Activated B cell treated with CpG ODN at 0.5 μM for 24 hours (primary cell): ENCODE data around the gene CHST15. TPM values are rescaled to one million over a fixed set of nuclear protein-coding genes. Genes with fewer than 3 reads are reported as not detected.

Source experiments
- ATAC-seq: fragments of 200-7000 bp; cut with Tn5 transposase; one replicate; pipeline ENCODE4 v1.10.0; 2021; ENCODE audit warnings: low read depth, mild to moderate bottlenecking, moderate library complexity
- CTCF ChIA-PET: fragments of 350-600 bp; sonication (Branson Sonifier 250); formaldehyde crosslinking; loops from one replicate; lab custom pipeline; 2021; ENCODE audit warnings: antibody characterized with exemption; lab: Charles Lee
- POLR2A ChIA-PET: fragments of 350-600 bp; sonication (Branson Sonifier 250); formaldehyde crosslinking; loops from one replicate; lab custom pipeline; 2021; ENCODE audit warnings: antibody characterized with exemption; lab: Charles Lee
- DNase-seq: peaks from one replicate; pipeline ENCODE4 v3.0.0; 2022
- H3K27ac Mint-ChIP-seq: one replicate; pipeline ENCODE4 v1.8.0; 2020; ENCODE audit warnings: mixed read lengths
- H3K27me3 Mint-ChIP-seq: one replicate; pipeline ENCODE4 v1.8.0; 2021; ENCODE audit warnings: mixed read lengths
- H3K36me3 Mint-ChIP-seq: one replicate; pipeline ENCODE4 v1.8.0; 2021; ENCODE audit warnings: low read depth, mixed read lengths
- H3K4me1 Mint-ChIP-seq: one replicate; pipeline ENCODE4 v1.8.0; 2021; ENCODE audit warnings: mixed read lengths
- H3K4me3 Mint-ChIP-seq: one replicate; pipeline ENCODE4 v1.8.0; 2020; ENCODE audit warnings: mild to moderate bottlenecking, mixed read lengths
- H3K9me3 Mint-ChIP-seq: one replicate; pipeline ENCODE4 v1.8.0; 2020; ENCODE audit warnings: mixed read lengths
- intact Hi-C: fragments of 100-400 bp; cut with micrococcal nuclease; formaldehyde crosslinking; loops from one replicate; pipeline ENCODE4 v1.15.1; 2024
- total RNA-seq: library from RNA; stranded (reverse); gene quantifications from 2 replicates; pipeline ENCODE4 v1.2.3, GENCODE V29; 2022
- TF ChIP-seq, protein P1 (sequence below): fragments of 200-600 bp; IDR thresholded peaks from one replicate; pipeline ENCODE4 v1.8.0; 2022; ENCODE audit warnings: antibody characterized with exemption, mild to moderate bottlenecking

CHST15 gene
- total RNA-seq, 1 donor from 2014 or later: 13.8 TPM

GRCh38 chr10:124025660-124026588 lies 67.5 kb downstream of the CHST15 start:
- H3K36me3 Mint-ChIP-seq: peaks cover 29% of the 10 kb centered on the region
- ATAC-seq (peak; percentile 57), DNase-seq (no peak)
- ChIA-PET POLR2A (no interaction called here), CTCF (interaction anchor here (0.7 to 3.4 kb wide), 9 partner anchors 10 to 365 kb away, joined by 3 to 27 read pairs (median 4); no protein-coding TSS in a partner anchor)
- H3K4me1 Mint-ChIP-seq: peaks cover 11% of the 10 kb centered on the region
- no peaks in the 10 kb centered on the region for H3K27me3 Mint-ChIP-seq
- H3K27ac Mint-ChIP-seq: no peak overlapping the region
- H3K9me3 Mint-ChIP-seq: no peaks in the 10 kb centered on the region
- intact Hi-C loops: loop anchor here (1.0 to 2.0 kb wide), 3 partner anchors 31 to 363 kb away; no protein-coding TSS in a partner anchor
- TF ChIP-seq, protein P1, sequence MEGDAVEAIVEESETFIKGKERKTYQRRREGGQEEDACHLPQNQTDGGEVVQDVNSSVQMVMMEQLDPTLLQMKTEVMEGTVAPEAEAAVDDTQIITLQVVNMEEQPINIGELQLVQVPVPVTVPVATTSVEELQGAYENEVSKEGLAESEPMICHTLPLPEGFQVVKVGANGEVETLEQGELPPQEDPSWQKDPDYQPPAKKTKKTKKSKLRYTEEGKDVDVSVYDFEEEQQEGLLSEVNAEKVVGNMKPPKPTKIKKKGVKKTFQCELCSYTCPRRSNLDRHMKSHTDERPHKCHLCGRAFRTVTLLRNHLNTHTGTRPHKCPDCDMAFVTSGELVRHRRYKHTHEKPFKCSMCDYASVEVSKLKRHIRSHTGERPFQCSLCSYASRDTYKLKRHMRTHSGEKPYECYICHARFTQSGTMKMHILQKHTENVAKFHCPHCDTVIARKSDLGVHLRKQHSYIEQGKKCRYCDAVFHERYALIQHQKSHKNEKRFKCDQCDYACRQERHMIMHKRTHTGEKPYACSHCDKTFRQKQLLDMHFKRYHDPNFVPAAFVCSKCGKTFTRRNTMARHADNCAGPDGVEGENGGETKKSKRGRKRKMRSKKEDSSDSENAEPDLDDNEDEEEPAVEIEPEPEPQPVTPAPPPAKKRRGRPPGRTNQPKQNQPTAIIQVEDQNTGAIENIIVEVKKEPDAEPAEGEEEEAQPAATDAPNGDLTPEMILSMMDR: no peak
- H3K4me3 Mint-ChIP-seq: no peak overlapping the region

DNA sequence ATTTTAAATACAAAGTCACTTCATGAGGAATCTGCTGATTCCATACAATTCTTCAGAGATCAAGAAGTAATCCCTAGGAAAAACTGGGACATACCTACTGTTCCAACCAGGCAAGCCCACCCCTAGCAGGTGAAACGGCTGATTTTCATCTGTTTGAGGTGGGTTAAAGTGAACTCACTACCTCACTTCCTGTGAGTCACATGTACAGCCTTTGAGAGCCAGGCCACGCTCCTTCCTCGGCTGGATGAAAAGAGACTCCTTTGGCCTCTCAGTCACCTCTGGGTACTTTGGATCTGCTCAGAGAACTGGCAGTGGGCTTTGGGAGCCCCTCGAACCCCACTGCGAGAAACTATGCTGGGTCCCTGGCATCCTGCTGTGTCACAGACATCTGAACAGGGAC lies 68.2 kb downstream of the CHST15 start:
- DNase-seq (no peak), ATAC-seq (no peak)
- no peak overlapping the region for H3K4me3 Mint-ChIP-seq
- no peaks in the 10 kb centered on the region for H3K9me3 Mint-ChIP-seq
- H3K27me3 Mint-ChIP-seq: no peaks in the 10 kb centered on the region
- intact Hi-C loops: loop anchor here (1.0 to 2.0 kb wide), 3 partner anchors 30 to 364 kb away; no protein-coding TSS in a partner anchor
- no peak overlapping the region for H3K27ac Mint-ChIP-seq
- peaks cover 32% of the 10 kb centered on the region for H3K36me3 Mint-ChIP-seq
- H3K4me1 Mint-ChIP-seq: peaks cover 11% of the 10 kb centered on the region
- TF ChIP-seq, protein P1: no peak
- CTCF ChIA-PET: interaction anchor here (0.7 to 3.4 kb wide), 7 partner anchors 18 to 365 kb away, joined by 3 to 27 read pairs (median 5); no protein-coding TSS in a partner anchor
- POLR2A ChIA-PET: no interaction called here

- H3K27ac Mint-ChIP-seq: no peak overlapping the region
- no peaks in the 10 kb centered on the region for H3K27me3 Mint-ChIP-seq
- H3K36me3 Mint-ChIP-seq: peaks cover 45% of the 10 kb centered on the region
- TF ChIP-seq, protein P1: no peak
- intact Hi-C loops: no loop called here
- peaks cover 11% of the 10 kb centered on the region for H3K4me1 Mint-ChIP-seq
- no peaks in the 10 kb centered on the region for H3K9me3 Mint-ChIP-seq
- DNase-seq (no peak), ATAC-seq (no peak)
- H3K4me3 Mint-ChIP-seq: no peak overlapping the region
- ChIA-PET CTCF (interaction anchor here (1.0 kb wide), 1 partner anchor 382 kb away, joined by 3 read pairs; no protein-coding TSS in a partner anchor), POLR2A (no interaction called here)
Observed at GRCh38 chr10:124022066-124022465, 71.3 kb downstream of the CHST15 start.

GRCh38 chr10:124020981-124021815 lies 72.2 kb downstream of the CHST15 start:
- POLR2A ChIA-PET: no interaction called here
- ATAC-seq (no peak), DNase-seq (no peak)
- H3K27me3 Mint-ChIP-seq: no peaks in the 10 kb centered on the region
- H3K4me3 Mint-ChIP-seq: no peak overlapping the region
- intact Hi-C loops: no loop called here
- no peak overlapping the region for H3K27ac Mint-ChIP-seq
- CTCF ChIA-PET: interaction anchor here (1.0 kb wide), 1 partner anchor 383 kb away, joined by 3 read pairs; no protein-coding TSS in a partner anchor
- TF ChIP-seq, protein P1: no peak
- H3K36me3 Mint-ChIP-seq: peaks cover 51% of the 10 kb centered on the region
- H3K4me1 Mint-ChIP-seq: peaks cover 9% of the 10 kb centered on the region
- no peaks in the 10 kb centered on the region for H3K9me3 Mint-ChIP-seq
